Natural killer cell treated with Interleukin-12 subunit alpha and Interleukin-12 subunit beta and Interleukin-15 and Interleukin-18, amount 100 ng/mL, for 72 hours (primary cell): ENCODE results near the gene LRRC45. TPM values are rescaled to one million over a fixed set of nuclear protein-coding genes. Genes with fewer than 3 reads are reported as not detected.
"Not testable (repeated sequence)": the region's sequence is repeated elsewhere in the genome, so short reads cannot be mapped to it uniquely, and the experiment has no call there.

Experiments
- ATAC-seq, 2 donors: fragments of 150-1000 bp; cut with Tn5 transposase in 1 of 2; sonication (Bioruptor Pico), chemical (Tn5 transposase) in 1 of 2; 2 replicates each; pipeline ENCODE4 v1.10.0; 2021
- DNase-seq: peaks from one replicate; pipeline ENCODE4 v3.0.0; 2022; ENCODE audit warnings: low spot score
- H3K27ac Mint-ChIP-seq, 2 donors: 1 replicate in 1 of 2; 2 replicates in 1 of 2; pipeline ENCODE4 v1.8.0; 2022; ENCODE audit warnings: mixed read lengths in 2 of 2, mild to moderate bottlenecking in 1 of 2, moderate library complexity in 1 of 2
- H3K27me3 Mint-ChIP-seq, 2 donors: 1 replicate in 1 of 2; 2 replicates in 1 of 2; pipeline ENCODE4 v1.8.0; 2022; ENCODE audit warnings: mixed read lengths in 2 of 2
- H3K36me3 Mint-ChIP-seq: one replicate; pipeline ENCODE4 v1.8.0; 2022; ENCODE audit warnings: mixed read lengths
- H3K4me1 Mint-ChIP-seq, 2 donors: 1 replicate in 1 of 2; 2 replicates in 1 of 2; pipeline ENCODE4 v1.8.0; 2022; ENCODE audit warnings: low read depth in 2 of 2, mixed read lengths in 2 of 2, mild to moderate bottlenecking in 1 of 2
- H3K4me3 Mint-ChIP-seq: one replicate; pipeline ENCODE4 v1.8.0; 2022; ENCODE audit warnings: mixed read lengths
- H3K9me3 Mint-ChIP-seq: 2 replicates; pipeline ENCODE4 v1.8.0; 2022; ENCODE audit warnings: mixed read lengths
- total RNA-seq, 2 donors: library from RNA; stranded (reverse); gene quantifications; one replicate each; pipeline ENCODE4 v1.2.3, GENCODE V29; 2022

The LRRC45 gene
- 10 to 100 TPM; 16.1 to 42.3 TPM for total RNA-seq

DNA sequence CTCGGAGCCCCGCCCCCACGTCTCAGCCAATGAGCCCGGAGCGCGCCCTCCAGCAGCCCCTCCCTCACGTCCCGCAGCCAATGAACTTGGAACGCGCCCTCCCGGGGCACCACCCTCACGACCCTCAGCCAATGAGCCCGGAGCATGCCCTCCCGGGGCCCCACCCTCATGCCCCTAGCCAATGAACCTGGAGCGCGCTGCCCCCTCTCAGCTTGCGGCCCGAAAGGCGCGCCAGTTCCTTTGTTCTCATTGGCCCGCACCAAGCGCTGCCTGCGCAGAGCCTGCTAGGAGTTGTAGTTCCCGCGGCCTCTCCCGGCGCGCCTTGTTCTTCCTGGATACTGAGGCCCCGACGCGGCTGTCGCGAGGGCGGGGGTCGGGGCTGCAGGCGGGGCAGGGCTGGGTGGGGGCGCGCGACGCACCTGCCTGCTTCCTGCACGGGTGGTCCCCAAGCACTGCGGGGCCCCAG, at the start of gene LRRC45:
Gene LRRC45 (plus strand): TSS at position 325 of the 466 bp plus-strand sequence. CDS start 339 bp downstream, outside the sequence.
- DNase-seq (peak; percentile 100), ATAC-seq (peak; percentile 96 to 98)
- no peaks in the 10 kb centered on the region for H3K27me3 Mint-ChIP-seq
- H3K4me1 Mint-ChIP-seq: peaks cover 16 to 17% of the 10 kb centered on the region in 2 donors
- H3K27ac Mint-ChIP-seq: peak within 1 kb of the TSS; percentile 19 to 53
- peak within 1 kb of the TSS; percentile 85 for H3K4me3 Mint-ChIP-seq
- no peaks in the 10 kb centered on the region for H3K36me3 Mint-ChIP-seq
- H3K9me3 Mint-ChIP-seq: no peaks in the 10 kb centered on the region

DNA sequence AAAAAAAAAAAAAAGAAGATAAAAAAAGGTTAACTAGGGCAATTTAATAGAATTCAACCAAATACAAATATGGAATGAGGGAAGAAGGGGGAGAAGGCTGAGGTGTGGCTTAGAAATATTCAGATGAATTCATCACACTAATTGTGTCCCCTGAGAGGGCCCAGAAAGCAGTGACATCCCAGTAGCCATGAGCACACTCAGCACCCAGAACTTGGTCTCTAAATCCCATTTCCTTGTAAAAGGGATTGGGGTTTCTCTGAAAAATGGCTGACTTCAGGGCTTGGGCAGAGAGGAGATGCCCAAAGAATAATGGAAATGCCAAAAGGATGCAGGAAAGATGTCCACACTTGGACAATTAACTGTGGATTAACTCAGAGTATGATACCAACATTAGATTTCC, 49.7 kb upstream of the LRRC45 start:
- ATAC-seq (no peak), DNase-seq (no peak)
- Mint-ChIP-seq H3K36me3 (no peaks in the 10 kb centered on the region), H3K27me3 (peaks cover 5 to 7% of the 10 kb centered on the region in 2 donors), H3K4me3 (no peak overlapping the region), H3K27ac (no peak overlapping the region), H3K4me1 (peaks cover 0 to 15% of the 10 kb centered on the region in 2 donors), H3K9me3 (no peaks in the 10 kb centered on the region)

DNA sequence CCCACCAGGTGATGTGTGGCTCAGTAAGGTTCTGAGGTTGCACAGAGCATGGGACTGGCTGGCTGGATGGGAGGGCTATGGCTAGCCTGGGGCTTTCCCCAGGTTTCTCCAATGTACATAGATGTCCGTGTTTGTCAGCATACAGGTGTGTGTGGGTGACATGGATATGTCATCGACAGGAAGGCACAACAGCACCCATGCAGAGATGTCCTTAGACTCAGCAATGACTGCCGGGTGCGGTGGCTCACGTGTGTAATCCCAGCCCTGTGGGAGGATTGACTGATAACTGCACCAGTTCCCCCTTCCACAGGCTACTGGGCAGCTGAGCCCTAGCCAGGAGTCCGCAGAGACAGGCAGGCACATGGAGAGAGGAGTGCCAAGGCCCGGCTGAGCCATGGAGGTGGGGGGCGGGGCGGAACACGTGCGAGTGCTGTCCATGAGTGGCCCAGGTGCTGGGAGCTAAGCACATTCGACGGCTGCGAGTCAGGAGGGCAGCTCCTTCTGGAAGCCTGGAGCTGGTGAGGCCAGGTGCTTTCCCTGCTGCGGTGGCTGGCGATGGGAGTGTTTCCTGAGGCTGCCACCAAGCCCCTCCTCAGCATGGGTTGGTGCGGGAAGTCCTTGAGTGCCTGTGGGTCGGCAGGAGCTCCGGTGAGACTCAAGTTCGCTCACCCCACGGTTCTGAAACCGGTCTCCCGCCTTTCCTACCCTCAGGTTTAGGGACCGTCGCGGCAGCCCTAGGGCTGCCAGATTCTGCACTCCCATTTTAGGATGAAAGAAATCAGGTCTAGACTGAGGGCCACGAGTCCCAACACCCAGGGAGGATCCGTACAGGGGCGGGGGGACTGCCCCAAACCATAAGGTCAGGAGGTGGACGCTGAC, 46.5 kb upstream of the LRRC45 start:
- Mint-ChIP-seq H3K27me3 (peaks cover 5 to 7% of the 10 kb centered on the region in 2 donors), H3K27ac (peak overlapping the region; percentile 86 to 94), H3K36me3 (no peaks in the 10 kb centered on the region), H3K9me3 (no peaks in the 10 kb centered on the region), H3K4me3 (peak overlapping the region; percentile 94), H3K4me1 (peaks cover 13 to 31% of the 10 kb centered on the region in 2 donors)
- ATAC-seq (no peak), DNase-seq (peak; percentile 60)

GRCh38 chr17:81977211-81977808, 45.8 kb upstream of the LRRC45 start, which contains the start of gene ASPSCR1:
Gene ASPSCR1 (plus strand): TSS chr17:81977629. CDS start chr17:81977647, 18 bp downstream.
- peak within 1 kb of the TSS; percentile 86 to 94 for H3K27ac Mint-ChIP-seq
- H3K27me3 Mint-ChIP-seq: peaks cover 5 to 7% of the 10 kb centered on the region in 2 donors
- DNase-seq (peak; percentile 91), ATAC-seq (peak; percentile 97)
- H3K4me3 Mint-ChIP-seq: peak within 1 kb of the TSS; percentile 94
- H3K9me3 Mint-ChIP-seq: no peaks in the 10 kb centered on the region
- peaks cover 13 to 31% of the 10 kb centered on the region in 2 donors for H3K4me1 Mint-ChIP-seq
- H3K36me3 Mint-ChIP-seq: no peaks in the 10 kb centered on the region

GRCh38 chr17:81978524-81979298, 44.4 kb upstream of the LRRC45 start:
- no peaks in the 10 kb centered on the region for H3K36me3 Mint-ChIP-seq
- H3K9me3 Mint-ChIP-seq: no peaks in the 10 kb centered on the region
- H3K27me3 Mint-ChIP-seq: peaks cover 5 to 7% of the 10 kb centered on the region in 2 donors
- DNase-seq (no peak), ATAC-seq (no peak)
- peak overlapping the region in 1 of 2 donors; percentile 51 for H3K27ac Mint-ChIP-seq
- H3K4me1 Mint-ChIP-seq: peaks cover 13 to 31% of the 10 kb centered on the region in 2 donors
- peak overlapping the region; percentile 69 for H3K4me3 Mint-ChIP-seq

DNA sequence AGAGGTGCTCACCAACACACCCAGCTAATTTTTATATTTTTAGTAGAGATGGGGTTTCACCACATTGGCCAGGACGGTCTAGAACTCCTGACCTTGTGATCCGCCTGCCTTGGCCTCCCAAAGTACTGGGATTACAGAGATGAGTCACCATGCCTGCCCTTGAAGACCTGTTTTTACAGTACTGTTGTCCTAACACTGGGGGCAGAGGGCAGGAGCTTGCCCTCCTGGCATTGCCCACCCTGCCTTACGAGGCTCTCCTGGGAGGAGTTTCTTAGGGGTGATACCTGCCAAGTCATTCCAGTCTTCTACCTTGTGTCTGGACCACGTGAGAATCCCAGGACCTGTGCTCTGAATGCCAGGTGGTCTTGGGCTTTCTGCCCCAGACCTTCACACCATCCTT, 43.0 kb upstream of the LRRC45 start:
- H3K27me3 Mint-ChIP-seq: peaks cover 0 to 2% of the 10 kb centered on the region in 2 donors
- H3K4me3 Mint-ChIP-seq: peak overlapping the region; percentile 12
- H3K9me3 Mint-ChIP-seq: no peaks in the 10 kb centered on the region
- H3K27ac Mint-ChIP-seq: no peak overlapping the region
- DNase-seq (no peak), ATAC-seq (no peak)
- H3K36me3 Mint-ChIP-seq: peaks cover 2% of the 10 kb centered on the region
- H3K4me1 Mint-ChIP-seq: peaks cover 13 to 32% of the 10 kb centered on the region in 2 donors

GRCh38 chr17:81980707-81981343, 42.3 kb upstream of the LRRC45 start:
- ATAC-seq (no peak), DNase-seq (no peak)
- Mint-ChIP-seq H3K4me1 (peaks cover 13 to 33% of the 10 kb centered on the region in 2 donors), H3K36me3 (peaks cover 4% of the 10 kb centered on the region), H3K4me3 (no peak overlapping the region), H3K27me3 (no peaks in the 10 kb centered on the region), H3K27ac (no peak overlapping the region), H3K9me3 (no peaks in the 10 kb centered on the region)

- DNase-seq, H3K27ac Mint-ChIP-seq, H3K9me3 Mint-ChIP-seq, ATAC-seq, H3K36me3 Mint-ChIP-seq, H3K27me3 Mint-ChIP-seq, H3K4me3 Mint-ChIP-seq: not testable (repeated sequence)
- peaks cover 13 to 27% of the 10 kb centered on the region in 2 donors for H3K4me1 Mint-ChIP-seq
These were observed 41.6 kb upstream of the LRRC45 start for GRCh38 chr17:81981511-81981910.

GRCh38 chr17:81983011-81983638, 40.0 kb upstream of the LRRC45 start:
- H3K27me3 Mint-ChIP-seq: no peaks in the 10 kb centered on the region
- H3K27ac Mint-ChIP-seq: no peak overlapping the region
- H3K4me1 Mint-ChIP-seq: peaks cover 13 to 26% of the 10 kb centered on the region in 2 donors
- H3K4me3 Mint-ChIP-seq: no peak overlapping the region
- H3K36me3 Mint-ChIP-seq: peaks cover 4% of the 10 kb centered on the region
- H3K9me3 Mint-ChIP-seq: no peaks in the 10 kb centered on the region
- ATAC-seq (no peak), DNase-seq (no peak)

- Mint-ChIP-seq H3K27me3 (no peaks in the 10 kb centered on the region), H3K36me3 (peaks cover 4% of the 10 kb centered on the region), H3K4me1 (peaks cover 13 to 21% of the 10 kb centered on the region in 2 donors), H3K4me3 (no peak overlapping the region), H3K9me3 (no peaks in the 10 kb centered on the region), H3K27ac (no peak overlapping the region)
- ATAC-seq: no peak
- DNase-seq: no peak
These were observed 39.3 kb upstream of the LRRC45 start for GRCh38 chr17:81983639-81984373.

- no peak overlapping the region for H3K4me3 Mint-ChIP-seq
- ATAC-seq: peak in 1 of 2 donors; percentile 28
- H3K27ac Mint-ChIP-seq: no peak overlapping the region
These were observed 38.2 kb upstream of the LRRC45 start for GRCh38 chr17:81984773-81985410.

GRCh38 chr17:81986606-81987005, 36.5 kb upstream of the LRRC45 start:
- Mint-ChIP-seq H3K27me3 (no peaks in the 10 kb centered on the region), H3K27ac (no peak overlapping the region), H3K4me1 (peaks cover 0 to 13% of the 10 kb centered on the region in 2 donors), H3K9me3 (no peaks in the 10 kb centered on the region), H3K4me3 (no peak overlapping the region), H3K36me3 (peaks cover 4% of the 10 kb centered on the region)
- DNase-seq (no peak), ATAC-seq (no peak)

More at GRCh38 chr17:81984773-81985410, 38.2 kb upstream of the LRRC45 start:
- Mint-ChIP-seq H3K27me3 (no peaks in the 10 kb centered on the region), H3K9me3 (no peaks in the 10 kb centered on the region), H3K36me3 (peaks cover 4% of the 10 kb centered on the region), H3K4me1 (peaks cover 6 to 13% of the 10 kb centered on the region in 2 donors)
- DNase-seq: no peak
